Measurements from ENCODE around the gene PIBF1. TPM values are rescaled to one million over a fixed set of nuclear protein-coding genes. Genes with fewer than 3 reads are reported as not detected.

The PIBF1 gene
- total and polyA plus RNA-seq, 10 of the 15 experiments (the other 5 are each of a cell fraction or from before 2014, with no cell fraction given), result 6.4 to 24.5 (median 11.1) TPM

GRCh38 chr13:72849571-72849970, 67.6 kb downstream of the PIBF1 start:
- DNase-seq (ENCODE audit: low read depth, low spot score) (no peak), ATAC-seq (no peak), FAIRE-seq (no peak)
- Histone ChIP-seq H3K36me3 (ENCODE audit: control insufficient read depth in 2 of 2, insufficient read depth in 2 of 2, low read length in 1 of 2) (peaks cover 3 to 6% of the 10 kb centered on the region in 2 experiments; a peak in 3 of 4 replicates), H3K9ac (ENCODE audit: control insufficient read depth, insufficient read depth, low read length) (no peak overlapping the region), H3K9me3 (replicated peaks; ENCODE audit: control insufficient read depth, insufficient read depth, low read length) (no peaks in the 10 kb centered on the region), H3K79me2 (ENCODE audit: control insufficient read depth, insufficient read depth, low read length) (no peaks in the 10 kb centered on the region), H3K4me3 (no peak overlapping the region), H4K20me1 (ENCODE audit: control insufficient read depth, insufficient read depth) (no peaks in the 10 kb centered on the region), H3K4me1 (ENCODE audit: control insufficient read depth, insufficient read depth, low read length) (no peaks in the 10 kb centered on the region), H3K4me2 (ENCODE audit: control insufficient read depth, insufficient read depth) (no peak overlapping the region), H3K27ac (ENCODE audit: control insufficient read depth, insufficient read depth) (no peak overlapping the region), H3K27me3 (replicated peaks in 1 of 2; ENCODE audit: control insufficient read depth in 2 of 2, insufficient read depth in 2 of 2, low read length in 1 of 2) (no peaks in the 10 kb centered on the region), H2AFZ (ENCODE audit: control insufficient read depth, low read depth, low read length) (no peak overlapping the region)
- ChIA-PET RAD21 (ENCODE audit: unreplicated experiment) (no interaction called here), CTCF (interaction anchor here (1.0 to 2.4 kb wide), 2 partner anchors 9 to 858 kb away, joined by 3 to 13 read pairs; no protein-coding TSS in a partner anchor), POLR2A (interaction anchor here (0.5 kb wide), 1 partner anchor 18 kb away, joined by 3 read pairs; no protein-coding TSS in a partner anchor), SMC1A (ENCODE audit: uncharacterized antibody, unreplicated experiment) (interaction anchor here (1.4 kb wide), 1 partner anchor 11 kb away, joined by 3 read pairs; no protein-coding TSS in a partner anchor)
- in situ Hi-C loops (cut with MboI), result no loop called here
- TF ChIP-seq ATF3 (IDR thresholded peaks at IDR 0.05; ENCODE audit: borderline replicate concordance, extremely low read depth, low read depth, low read length), result no peak
- no peak for TF ChIP-seq RCOR1 (conservative IDR thresholded peaks at IDR 0.05; ENCODE audit: low read depth, low read length)
- TF ChIP-seq, protein P1, sequence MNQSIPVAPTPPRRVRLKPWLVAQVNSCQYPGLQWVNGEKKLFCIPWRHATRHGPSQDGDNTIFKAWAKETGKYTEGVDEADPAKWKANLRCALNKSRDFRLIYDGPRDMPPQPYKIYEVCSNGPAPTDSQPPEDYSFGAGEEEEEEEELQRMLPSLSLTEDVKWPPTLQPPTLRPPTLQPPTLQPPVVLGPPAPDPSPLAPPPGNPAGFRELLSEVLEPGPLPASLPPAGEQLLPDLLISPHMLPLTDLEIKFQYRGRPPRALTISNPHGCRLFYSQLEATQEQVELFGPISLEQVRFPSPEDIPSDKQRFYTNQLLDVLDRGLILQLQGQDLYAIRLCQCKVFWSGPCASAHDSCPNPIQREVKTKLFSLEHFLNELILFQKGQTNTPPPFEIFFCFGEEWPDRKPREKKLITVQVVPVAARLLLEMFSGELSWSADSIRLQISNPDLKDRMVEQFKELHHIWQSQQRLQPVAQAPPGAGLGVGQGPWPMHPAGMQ (IDR thresholded peaks at IDR 0.05; ENCODE audit: borderline replicate concordance), result no peak
- TF ChIP-seq BHLHE40 (IDR thresholded peaks at IDR 0.05; ENCODE audit: borderline replicate concordance in 1 of 2, low read depth in 2 of 2, low read length in 1 of 2), result no peak
- no peak for TF ChIP-seq ZNF24 (IDR thresholded peaks at IDR 0.05)
- TF ChIP-seq ZNF592 (IDR thresholded peaks at IDR 0.05), result no peak
- TF ChIP-seq, protein P2, sequence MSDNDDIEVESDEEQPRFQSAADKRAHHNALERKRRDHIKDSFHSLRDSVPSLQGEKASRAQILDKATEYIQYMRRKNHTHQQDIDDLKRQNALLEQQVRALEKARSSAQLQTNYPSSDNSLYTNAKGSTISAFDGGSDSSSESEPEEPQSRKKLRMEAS (IDR thresholded peaks at IDR 0.05; ENCODE audit: low read depth, low read length), result no peak
- no peak for TF ChIP-seq USF1 (IDR thresholded peaks at IDR 0.05; ENCODE audit: borderline replicate concordance, extremely low read length, insufficient read depth, low read depth, low read length)
- no peak for TF ChIP-seq FOXM1 (IDR thresholded peaks at IDR 0.05; ENCODE audit: low read depth, low read length)
- no peak for TF ChIP-seq JUNB (IDR thresholded peaks at IDR 0.05)
- no peak for TF ChIP-seq ETV6 (conservative IDR thresholded peaks at IDR 0.05 in 1 of 2, IDR thresholded peaks at IDR 0.05 in 1 of 2; ENCODE audit: borderline replicate concordance in 1 of 2, low read depth in 1 of 2)
- TF ChIP-seq SMAD1 (IDR thresholded peaks at IDR 0.05; ENCODE audit: low read depth, partially characterized antibody), result no peak
- TF ChIP-seq, protein P3, sequence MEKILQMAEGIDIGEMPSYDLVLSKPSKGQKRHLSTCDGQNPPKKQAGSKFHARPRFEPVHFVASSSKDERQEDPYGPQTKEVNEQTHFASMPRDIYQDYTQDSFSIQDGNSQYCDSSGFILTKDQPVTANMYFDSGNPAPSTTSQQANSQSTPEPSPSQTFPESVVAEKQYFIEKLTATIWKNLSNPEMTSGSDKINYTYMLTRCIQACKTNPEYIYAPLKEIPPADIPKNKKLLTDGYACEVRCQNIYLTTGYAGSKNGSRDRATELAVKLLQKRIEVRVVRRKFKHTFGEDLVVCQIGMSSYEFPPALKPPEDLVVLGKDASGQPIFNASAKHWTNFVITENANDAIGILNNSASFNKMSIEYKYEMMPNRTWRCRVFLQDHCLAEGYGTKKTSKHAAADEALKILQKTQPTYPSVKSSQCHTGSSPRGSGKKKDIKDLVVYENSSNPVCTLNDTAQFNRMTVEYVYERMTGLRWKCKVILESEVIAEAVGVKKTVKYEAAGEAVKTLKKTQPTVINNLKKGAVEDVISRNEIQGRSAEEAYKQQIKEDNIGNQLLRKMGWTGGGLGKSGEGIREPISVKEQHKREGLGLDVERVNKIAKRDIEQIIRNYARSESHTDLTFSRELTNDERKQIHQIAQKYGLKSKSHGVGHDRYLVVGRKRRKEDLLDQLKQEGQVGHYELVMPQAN (conservative IDR thresholded peaks at IDR 0.05), result no peak
- no peak for TF ChIP-seq RFX5 (IDR thresholded peaks at IDR 0.05; ENCODE audit: low read depth, low read length)
- intact Hi-C loops (cut with micrococcal nuclease; ENCODE audit: unreplicated experiment), result no loop called here
- WGBS (ENCODE audit: insufficient coverage, insufficient replicate concordance, low lambda C conversion rate, missing lambda C conversion rate), result 100% methylated on average over 1 of the region's 1 CpG
- no TSS peak for BruUV-seq (replicated peaks)

Data from GM12878 (cell line).